ENCODE measurements around the gene EPHA3.

Gene EPHA3

GRCh38 chr3:89157575-89157974 is 50.2 kb downstream of the EPHA3 start:
- no peak for DNase-seq (ENCODE audit: low read depth)
- no peak overlapping the region for H3K4me3 ChIP-seq (ENCODE audit: control insufficient read depth, low read depth, low read length)
- no peak for TF ChIP-seq CTCF (IDR thresholded peaks at IDR 0.05; ENCODE audit: control insufficient read depth, insufficient read depth, low read depth, low read length, missing control alignments)

GRCh38 chr3:89159605-89160004 is 52.2 kb downstream of the EPHA3 start:
- DNase-seq (ENCODE audit: low read depth), result no peak
- no peak overlapping the region for H3K4me3 ChIP-seq (ENCODE audit: control insufficient read depth, low read depth, low read length)
- TF ChIP-seq CTCF (IDR thresholded peaks at IDR 0.05; ENCODE audit: control insufficient read depth, insufficient read depth, low read depth, low read length, missing control alignments), result no peak

GRCh38 chr3:89164774-89165173 is 57.4 kb downstream of the EPHA3 start:
- no peak for TF ChIP-seq CTCF (IDR thresholded peaks at IDR 0.05; ENCODE audit: control insufficient read depth, insufficient read depth, low read depth, low read length, missing control alignments)
- no peak overlapping the region for H3K4me3 ChIP-seq (ENCODE audit: control insufficient read depth, low read depth, low read length)
- no peak for DNase-seq (ENCODE audit: low read depth)

GRCh38 chr3:89165636-89166263 is 58.3 kb downstream of the EPHA3 start:
- no peak for TF ChIP-seq CTCF (IDR thresholded peaks at IDR 0.05; ENCODE audit: control insufficient read depth, insufficient read depth, low read depth, low read length, missing control alignments)
- no peak overlapping the region for H3K4me3 ChIP-seq (ENCODE audit: control insufficient read depth, low read depth, low read length)
- DNase-seq (ENCODE audit: low read depth), result no peak

- no peak for TF ChIP-seq CTCF (IDR thresholded peaks at IDR 0.05; ENCODE audit: control insufficient read depth, insufficient read depth, low read depth, low read length, missing control alignments)
- no peak for DNase-seq (ENCODE audit: low read depth)
- no peak overlapping the region for H3K4me3 ChIP-seq (ENCODE audit: control insufficient read depth, low read depth, low read length)
Measured at GRCh38 chr3:89171687-89172545, 64.5 kb downstream of the EPHA3 start.

GRCh38 chr3:89173546-89173945 is 66.1 kb downstream of the EPHA3 start:
- no peak for TF ChIP-seq CTCF (IDR thresholded peaks at IDR 0.05; ENCODE audit: control insufficient read depth, insufficient read depth, low read depth, low read length, missing control alignments)
- no peak overlapping the region for H3K4me3 ChIP-seq (ENCODE audit: control insufficient read depth, low read depth, low read length)
- DNase-seq (ENCODE audit: low read depth), result no peak
